ENCODE results near the gene TRIM71. TPM values are rescaled to one million over a fixed set of nuclear protein-coding genes. Genes with fewer than 3 reads are reported as not detected.

The TRIM71 gene
- polyA plus RNA-seq, 3 donors, result 0.02 to 0.33 (median 0.06) TPM

DNA sequence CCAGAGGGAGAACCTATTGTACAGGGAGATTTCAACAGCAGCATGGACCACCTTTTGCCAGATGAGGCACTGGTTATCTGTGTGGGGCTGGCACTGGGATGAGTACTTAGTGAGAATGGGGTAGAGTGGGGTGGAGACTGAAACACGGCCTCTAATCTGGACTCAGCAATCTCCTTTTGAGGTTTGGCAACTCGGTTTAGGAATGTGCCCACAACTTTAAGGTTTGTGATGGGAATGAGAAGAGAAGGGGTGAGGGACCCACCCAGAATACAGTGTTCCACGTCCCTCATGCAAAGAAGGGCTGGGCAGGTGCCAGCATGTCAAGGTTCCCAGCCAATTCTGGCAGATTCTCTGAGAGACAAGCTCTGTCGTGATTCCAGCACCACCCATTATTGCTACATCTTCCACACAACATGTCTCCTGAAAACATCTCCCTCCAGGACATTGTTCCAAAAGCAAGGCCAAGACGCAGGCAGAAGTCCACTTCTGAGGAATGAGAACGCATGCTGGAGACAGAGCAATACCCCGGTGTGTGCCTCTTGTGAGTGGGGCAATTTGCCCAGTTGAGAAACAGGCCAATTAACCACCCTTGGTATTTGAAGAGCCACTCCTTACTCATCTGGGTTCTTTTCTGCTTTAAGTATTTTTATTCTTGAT lies 96.1 kb downstream of the TRIM71 start:
- no peak for DNase-seq
- WGBS (ENCODE audit: insufficient coverage), result 81% methylated on average over 7 of the region's 7 CpGs
- no peaks in the 10 kb centered on the region for H3K36me3 ChIP-seq (replicated peaks in 1 of 2; ENCODE audit: control insufficient read depth in 1 of 2, insufficient read depth in 2 of 2, low read length in 2 of 2)
- no peaks in the 10 kb centered on the region for H3K79me2 ChIP-seq (ENCODE audit: insufficient read depth, low read length)
- Mint-ChIP-seq H3K4me3 (no peak overlapping the region), H3K36me3 (no peaks in the 10 kb centered on the region), H3K4me1 (no peaks in the 10 kb centered on the region), H3K27me3 (ENCODE audit: low read depth in 3 of 3) (peaks cover 4 to 6% (median 4%) of the 10 kb centered on the region in 3 donors), H3K27ac (no peak overlapping the region), H3K9me3 (peaks cover 15 to 30% (median 18%) of the 10 kb centered on the region in 7 donors)
- no peaks in the 10 kb centered on the region for H3K4me1 ChIP-seq (ENCODE audit: control insufficient read depth in 1 of 2, insufficient read depth in 2 of 2, low read length in 2 of 2)
- TF ChIP-seq, protein P1, sequence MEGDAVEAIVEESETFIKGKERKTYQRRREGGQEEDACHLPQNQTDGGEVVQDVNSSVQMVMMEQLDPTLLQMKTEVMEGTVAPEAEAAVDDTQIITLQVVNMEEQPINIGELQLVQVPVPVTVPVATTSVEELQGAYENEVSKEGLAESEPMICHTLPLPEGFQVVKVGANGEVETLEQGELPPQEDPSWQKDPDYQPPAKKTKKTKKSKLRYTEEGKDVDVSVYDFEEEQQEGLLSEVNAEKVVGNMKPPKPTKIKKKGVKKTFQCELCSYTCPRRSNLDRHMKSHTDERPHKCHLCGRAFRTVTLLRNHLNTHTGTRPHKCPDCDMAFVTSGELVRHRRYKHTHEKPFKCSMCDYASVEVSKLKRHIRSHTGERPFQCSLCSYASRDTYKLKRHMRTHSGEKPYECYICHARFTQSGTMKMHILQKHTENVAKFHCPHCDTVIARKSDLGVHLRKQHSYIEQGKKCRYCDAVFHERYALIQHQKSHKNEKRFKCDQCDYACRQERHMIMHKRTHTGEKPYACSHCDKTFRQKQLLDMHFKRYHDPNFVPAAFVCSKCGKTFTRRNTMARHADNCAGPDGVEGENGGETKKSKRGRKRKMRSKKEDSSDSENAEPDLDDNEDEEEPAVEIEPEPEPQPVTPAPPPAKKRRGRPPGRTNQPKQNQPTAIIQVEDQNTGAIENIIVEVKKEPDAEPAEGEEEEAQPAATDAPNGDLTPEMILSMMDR (IDR thresholded peaks at IDR 0.05), result no peak
- H3K27ac ChIP-seq (ENCODE audit: low read depth in 1 of 2, low read length in 2 of 2), result no peak overlapping the region
- no peak overlapping the region for H2AFZ ChIP-seq (ENCODE audit: insufficient read depth, low read depth, low read length, poor library complexity, severe bottlenecking)
- no peaks in the 10 kb centered on the region for H3K27me3 ChIP-seq (ENCODE audit: control insufficient read depth in 2 of 2, insufficient read depth in 2 of 2, low read length in 2 of 2)
- no peak overlapping the region for H3K4me3 ChIP-seq (replicated peaks in 1 of 3; ENCODE audit: low read depth in 2 of 3, low read length in 3 of 3)
- no peaks in the 10 kb centered on the region for H4K20me1 ChIP-seq (ENCODE audit: insufficient read depth, low read length)
- H3K9ac ChIP-seq (ENCODE audit: insufficient read depth, low read length, poor library complexity, severe bottlenecking), result no peak overlapping the region
- peaks cover 12 to 30% of the 10 kb centered on the region in 2 donors for H3K9me3 ChIP-seq (replicated peaks in 1 of 2; ENCODE audit: control insufficient read depth in 1 of 2, insufficient read depth in 1 of 2, low read length in 2 of 2)
- intact Hi-C loops (cut with micrococcal nuclease), result no loop called here
- no peak overlapping the region for H3K4me2 ChIP-seq (replicated peaks; ENCODE audit: extremely low read depth, low read length, poor library complexity, severe bottlenecking)

DNA sequence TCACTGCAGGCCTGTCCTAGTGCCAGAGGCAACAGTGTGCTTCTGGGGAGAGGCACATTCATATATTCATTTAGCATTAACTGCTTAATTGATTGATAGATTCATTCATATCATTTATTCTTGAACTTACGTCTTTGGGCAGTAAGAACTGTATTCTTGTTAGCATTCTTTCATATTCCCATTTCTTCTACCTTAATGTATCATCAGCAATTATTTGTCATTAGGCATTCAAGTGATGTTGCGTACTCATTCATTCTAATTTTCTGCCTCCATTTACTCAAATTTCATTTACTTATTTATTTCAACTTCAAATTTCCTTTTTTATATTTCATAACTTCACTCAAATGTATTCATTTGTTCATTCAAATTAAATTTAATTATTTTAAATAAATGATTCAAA lies 102.1 kb downstream of the TRIM71 start:
- Histone ChIP-seq H3K9me3 (replicated peaks in 1 of 2; ENCODE audit: control insufficient read depth in 1 of 2, insufficient read depth in 1 of 2, low read length in 2 of 2) (peaks cover 12 to 30% of the 10 kb centered on the region in 2 donors), H3K27me3 (ENCODE audit: control insufficient read depth in 2 of 2, insufficient read depth in 2 of 2, low read length in 2 of 2) (no peaks in the 10 kb centered on the region), H3K4me2 (replicated peaks; ENCODE audit: extremely low read depth, low read length, poor library complexity, severe bottlenecking) (no peak overlapping the region), H3K79me2 (ENCODE audit: insufficient read depth, low read length) (no peaks in the 10 kb centered on the region), H3K9ac (ENCODE audit: insufficient read depth, low read length, poor library complexity, severe bottlenecking) (no peak overlapping the region), H3K27ac (ENCODE audit: low read depth in 1 of 2, low read length in 2 of 2) (no peak overlapping the region), H3K36me3 (replicated peaks in 1 of 2; ENCODE audit: control insufficient read depth in 1 of 2, insufficient read depth in 2 of 2, low read length in 2 of 2) (no peaks in the 10 kb centered on the region), H2AFZ (ENCODE audit: insufficient read depth, low read depth, low read length, poor library complexity, severe bottlenecking) (no peak overlapping the region), H3K4me1 (ENCODE audit: control insufficient read depth in 1 of 2, insufficient read depth in 2 of 2, low read length in 2 of 2) (no peaks in the 10 kb centered on the region), H4K20me1 (ENCODE audit: insufficient read depth, low read length) (no peaks in the 10 kb centered on the region), H3K4me3 (replicated peaks in 1 of 3; ENCODE audit: low read depth in 2 of 3, low read length in 3 of 3) (no peak overlapping the region)
- Mint-ChIP-seq H3K4me1 (no peaks in the 10 kb centered on the region), H3K27me3 (ENCODE audit: low read depth in 3 of 3) (peaks cover 0 to 3% (median 1%) of the 10 kb centered on the region in 3 donors), H3K36me3 (no peaks in the 10 kb centered on the region), H3K9me3 (peaks cover 15 to 35% (median 18%) of the 10 kb centered on the region in 7 donors), H3K4me3 (no peak overlapping the region), H3K27ac (no peak overlapping the region)
- no CpG with 5 or more reads among the region's 2 CpGs for WGBS (ENCODE audit: insufficient coverage)
- intact Hi-C loops (cut with micrococcal nuclease), result no loop called here
- no peak for DNase-seq
- TF ChIP-seq, protein P1 (IDR thresholded peaks at IDR 0.05), result no peak

Measured in CD14-positive monocyte (primary cell).